Activated CD4-positive, alpha-beta T cell treated with anti-CD3 and anti-CD28 coated beads, Interleukin-2, amount 50 U/mL, for 16 hours (primary cell): Measurements from ENCODE around the gene PARD6G.
A peak's percentile ranks its signal among the peaks of the same experiment; 100 is the strongest.

Experiments
- DNase-seq: peaks from one replicate; pipeline ENCODE4 v3.0.0-alpha.2; 2020

PARD6G gene

GRCh38 chr18:80247393-80247841, at the start of gene PARD6G:
Gene PARD6G, minus strand, starts transcription at chr18:80247514. Its CDS starts 166 bp downstream, at chr18:80247348.
- DNase-seq: peak; percentile 39

GRCh38 chr18:80262241-80263033, 15.1 kb upstream of the PARD6G start:
- DNase-seq: peak; percentile 23

- DNase-seq: no peak
Observed at GRCh38 chr18:80259610-80260009, 12.3 kb upstream of the PARD6G start.

- DNase-seq: no peak
Observed at GRCh38 chr18:80258640-80259039, 11.3 kb upstream of the PARD6G start.

GRCh38 chr18:80257579-80258543, 10.5 kb upstream of the PARD6G start:
- peak; percentile 62 for DNase-seq

GRCh38 chr18:80254971-80255500, 7.7 kb upstream of the PARD6G start:
- no peak for DNase-seq

- peak; percentile 9 for DNase-seq
Observed at GRCh38 chr18:80253871-80254492, 6.7 kb upstream of the PARD6G start.

- no peak for DNase-seq
Observed at GRCh38 chr18:80253236-80253635, 5.9 kb upstream of the PARD6G start.

- no peak for DNase-seq
Observed at GRCh38 chr18:80252136-80252535, 4.8 kb upstream of the PARD6G start.

GRCh38 chr18:80251700-80252099, 4.4 kb upstream of the PARD6G start:
- no peak for DNase-seq

- DNase-seq: no peak
Observed at GRCh38 chr18:80250740-80251364, 3.5 kb upstream of the PARD6G start.

GRCh38 chr18:80249217-80250093, 2.1 kb upstream of the PARD6G start:
- no peak for DNase-seq

GRCh38 chr18:80246445-80247392, 595 bp downstream of the PARD6G start:
- DNase-seq: no peak

- DNase-seq: no peak
Observed at GRCh38 chr18:80245781-80246444, 1.4 kb downstream of the PARD6G start.

GRCh38 chr18:80244956-80245730, 2.2 kb downstream of the PARD6G start:
- no peak for DNase-seq

- no peak for DNase-seq
Observed at GRCh38 chr18:80244167-80244566, 3.1 kb downstream of the PARD6G start.

GRCh38 chr18:80243204-80243603, 4.1 kb downstream of the PARD6G start:
- no peak for DNase-seq

GRCh38 chr18:80241919-80242777, 5.2 kb downstream of the PARD6G start:
- DNase-seq: no peak
